Kidney (tissue), 14 donors: Measurements from ENCODE around the gene MAN1A1. TPM values are rescaled to one million over a fixed set of nuclear protein-coding genes. Genes with fewer than 3 reads are reported as not detected.

Experiments
- DNase-seq, 5 donors: peaks; one replicate each; pipeline ENCODE4 v3.0.0-alpha.2; 2013 to 2020
- FAIRE-seq: peaks from 2 replicates; lab custom pipeline; 2012; peaks lifted over from hg19 to GRCh38; lab: Jason Lieb, UNC
- H3K27ac ChIP-seq, 2 donors: one replicate each; pipeline ENCODE4 v1.7.0; 2013; ENCODE audit warnings: low read depth in 2 of 2, low read length in 2 of 2, inconsistent platforms in 1 of 2
- H3K27me3 ChIP-seq: one replicate; pipeline ENCODE4 v1.7.1; 2013; ENCODE audit warnings: low read length, inconsistent platforms; ENCODE audit not compliant: control insufficient read depth, insufficient read depth
- H3K36me3 ChIP-seq, 3 donors: one replicate each; pipeline versions ENCODE4 v1.7.0 to v1.7.1; 2013; ENCODE audit warnings: low read length in 3 of 3, control low read depth in 1 of 3, inconsistent platforms in 1 of 3; ENCODE audit not compliant: insufficient read depth in 3 of 3, control insufficient read depth in 2 of 3
- H3K4me1 ChIP-seq, 3 donors: one replicate each; pipeline versions ENCODE4 v1.7.0 to v1.7.1; 2013; ENCODE audit warnings: low read length in 3 of 3, inconsistent platforms in 1 of 3, low read depth in 1 of 3; ENCODE audit not compliant: control insufficient read depth in 2 of 3, insufficient read depth in 2 of 3
- H3K4me3 ChIP-seq, 3 donors: one replicate each; pipeline versions ENCODE4 v1.7.0 to v1.8.1; 2013; ENCODE audit warnings: low read length in 3 of 3, control low read depth in 1 of 3, inconsistent platforms in 1 of 3
- H3K9ac ChIP-seq, 3 donors: one replicate each; pipeline versions ENCODE4 v1.7.0 to v1.7.1; 2013; ENCODE audit warnings: low read length in 3 of 3, control low read depth in 1 of 3, inconsistent platforms in 1 of 3
- H3K9me3 ChIP-seq, 3 donors: one replicate each; pipeline versions ENCODE4 v1.7.0 to v1.7.1; 2013; ENCODE audit warnings: low read length in 3 of 3, control low read depth in 1 of 3, inconsistent platforms in 1 of 3; ENCODE audit not compliant: control insufficient read depth in 2 of 3, insufficient read depth in 1 of 3
- CTCF ChIP-seq: IDR thresholded peaks from 3 replicates; pipeline ENCODE4 v1.5.1; 2012; ENCODE audit warnings: mild to moderate bottlenecking, moderate library complexity, borderline replicate concordance; ENCODE audit not compliant: insufficient read depth; ENCODE audit errors: extremely low read depth
- intact Hi-C: fragments of 100-400 bp; cut with DNase I; formaldehyde crosslinking; loops from one replicate; pipeline ENCODE4 v1.11.1; 2022
- polyA plus RNA-seq: library from polyadenylated mRNA; stranded (reverse); fragments of 350-450 nt; fragmentation: Illumina TruSeq; extraction: RNeasy Lipid Tissue Mini Kit (QIAGEN cat#74804); gene quantifications from one replicate; pipeline ENCODE4 v1.2.3, GENCODE V29; 2014; ENCODE audit warnings: low read depth, low replicate concordance; ENCODE audit not compliant: insufficient read depth
- total RNA-seq: library from RNA; stranded (reverse); fragmentation: NEBNext Ultra II Directional; extraction: Animal tissue kit (Norgen Biotek cat#: 25700); gene quantifications from one replicate; pipeline ENCODE4 v1.2.1, GENCODE V29; 2021
- donor health status: control.
- donor health status: control.
- donor health status: control.
- donor health status: control.
- donor health status: control.
- donor health status: DM: yes; HTN: yes; CAD: no.
- donor health status: Normal renal cell carcinoma (clear cell type).

Gene MAN1A1
- total and polyA plus RNA-seq, 2 donors from 2014 or later = 30.4 to 68.5 TPM

- intact Hi-C loops = no loop called here
- H3K4me1 ChIP-seq = no peaks in the 10 kb centered on the region
- H3K36me3 ChIP-seq = no peaks in the 10 kb centered on the region
- H3K27ac ChIP-seq = no peak overlapping the region
- no peak for DNase-seq
- H3K27me3 ChIP-seq = no peaks in the 10 kb centered on the region
- H3K4me3 ChIP-seq = no peak overlapping the region
- no peak for FAIRE-seq
- TF ChIP-seq CTCF = no peak
- H3K9ac ChIP-seq = no peak overlapping the region
- H3K9me3 ChIP-seq = no peaks in the 10 kb centered on the region
Measured at GRCh38 chr6:119134752-119135151, 214.8 kb downstream of the MAN1A1 start.

GRCh38 chr6:119133400-119133799 lies 216.2 kb downstream of the MAN1A1 start:
- TF ChIP-seq CTCF = no peak
- H3K4me1 ChIP-seq = peaks cover 0 to 2% (median 0%) of the 10 kb centered on the region in 3 donors
- no peak overlapping the region for H3K9ac ChIP-seq
- intact Hi-C loops = no loop called here
- H3K9me3 ChIP-seq = no peaks in the 10 kb centered on the region
- no peaks in the 10 kb centered on the region for H3K27me3 ChIP-seq
- no peaks in the 10 kb centered on the region for H3K36me3 ChIP-seq
- no peak for FAIRE-seq
- no peak overlapping the region for H3K4me3 ChIP-seq
- H3K27ac ChIP-seq = no peak overlapping the region
- no peak for DNase-seq

GRCh38 chr6:119132261-119132981 lies 217.1 kb downstream of the MAN1A1 start:
- FAIRE-seq = no peak
- no peak for DNase-seq
- H3K4me1 ChIP-seq = peaks cover 0 to 2% (median 0%) of the 10 kb centered on the region in 3 donors
- H3K36me3 ChIP-seq = no peaks in the 10 kb centered on the region
- H3K9me3 ChIP-seq = no peaks in the 10 kb centered on the region
- H3K4me3 ChIP-seq = no peak overlapping the region
- intact Hi-C loops = no loop called here
- no peak for TF ChIP-seq CTCF
- no peaks in the 10 kb centered on the region for H3K27me3 ChIP-seq
- no peak overlapping the region for H3K9ac ChIP-seq
- no peak overlapping the region for H3K27ac ChIP-seq
